Gastrocnemius medialis (tissue), 4 donors: ENCODE measurements around the gene SEMA3G. TPM values are rescaled to one million over a fixed set of nuclear protein-coding genes. Genes with fewer than 3 reads are reported as not detected.

Experiments used
- ATAC-seq, 2 donors: fragments of 150-250 bp; one replicate each; pipeline ENCODE4 v1.9.1; 2016
- DNase-seq, 2 donors: peaks; one replicate each; pipeline ENCODE4 v3.0.0-alpha.2; 2019
- H3K27ac ChIP-seq, 4 donors: fragments of 200-600 bp; sonication (generic); 1 replicate in 1 of 4; 2 replicates in 3 of 4; pipeline ENCODE4 v1.5.1; 2016 to 2018; ENCODE audit warnings: mild to moderate bottlenecking in 2 of 4, moderate library complexity in 1 of 4
- H3K27me3 ChIP-seq, 3 donors: fragments of 200-600 bp; sonication (generic) in 2 of 3; 1 replicate in 1 of 3; 2 replicates in 2 of 3; pipeline versions ENCODE4 v1.5.1 to v1.6.0; 2016 to 2019; ENCODE audit warnings: mild to moderate bottlenecking in 1 of 3, moderate library complexity in 1 of 3
- H3K36me3 ChIP-seq, 2 donors: fragments of 200-600 bp; sonication (generic) in 1 of 2; one replicate each; pipeline ENCODE4 v1.5.1; 2017 to 2018
- H3K4me1 ChIP-seq, 2 donors: fragments of 200-600 bp; sonication (generic) in 1 of 2; one replicate each; pipeline ENCODE4 v1.5.1; 2016 to 2017; ENCODE audit warnings: mild to moderate bottlenecking in 2 of 2
- H3K4me3 ChIP-seq, 4 donors: fragments of 200-600 bp; sonication (generic) in 3 of 4; 1 replicate in 1 of 4; 2 replicates in 3 of 4; pipeline ENCODE4 v1.5.1; 2016 to 2019; ENCODE audit warnings: mild to moderate bottlenecking in 2 of 4
- H3K9me3 ChIP-seq, 3 donors: fragments of 200-600 bp; sonication (generic) in 2 of 3; 1 replicate in 1 of 3; 2 replicates in 2 of 3; pipeline ENCODE4 v1.5.1; 2016 to 2019
- POLR2A ChIP-seq, 2 donors: fragments of 450-650 bp; IDR thresholded peaks; one replicate each; pipeline ENCODE4 v1.6.1; 2017; ENCODE audit warnings: antibody characterized with exemption in 2 of 2, mild to moderate bottlenecking in 2 of 2, moderate library complexity in 2 of 2
- in situ Hi-C, 4 donors: fragments of 200-750 bp; cut with MboI; loops; one replicate each; pipeline versions ENCODE4 v1.15.0 to v1.8.0; 2017; ENCODE audit warnings: low sequenced_read_pairs in 4 of 4
- intact Hi-C: fragments of 100-400 bp; cut with DNase I; formaldehyde crosslinking; loops from one replicate; pipeline ENCODE4 v1.15.1; 2023; ENCODE audit warnings: low total_unique reads
- total RNA-seq, 4 donors: library from RNA; depleted of rRNA; stranded (reverse); fragments of >200 nt; gene quantifications; one replicate each; pipeline versions ENCODE4 v1.1.0 to v1.2.3, GENCODE V29; 2016
- TF ChIP-seq, protein P1 (sequence below), 5 experiments: fragments of 450-650 bp in 3 of 5; fragments of 200-600 bp in 2 of 5; sonication (generic) in 2 of 5; IDR thresholded peaks in 4 of 5; conservative IDR thresholded peaks in 1 of 5; 1 replicate in 4 of 5; 2 replicates in 1 of 5; pipeline ENCODE4 v1.5.1; 2016 to 2019; ENCODE audit warnings: antibody characterized with exemption in 5 of 5, mild to moderate bottlenecking in 3 of 5, moderate library complexity in 3 of 5

SEMA3G gene
- total RNA-seq, 4 donors from 2014 or later = 3.8 to 20.3 (median 13.1) TPM

DNA sequence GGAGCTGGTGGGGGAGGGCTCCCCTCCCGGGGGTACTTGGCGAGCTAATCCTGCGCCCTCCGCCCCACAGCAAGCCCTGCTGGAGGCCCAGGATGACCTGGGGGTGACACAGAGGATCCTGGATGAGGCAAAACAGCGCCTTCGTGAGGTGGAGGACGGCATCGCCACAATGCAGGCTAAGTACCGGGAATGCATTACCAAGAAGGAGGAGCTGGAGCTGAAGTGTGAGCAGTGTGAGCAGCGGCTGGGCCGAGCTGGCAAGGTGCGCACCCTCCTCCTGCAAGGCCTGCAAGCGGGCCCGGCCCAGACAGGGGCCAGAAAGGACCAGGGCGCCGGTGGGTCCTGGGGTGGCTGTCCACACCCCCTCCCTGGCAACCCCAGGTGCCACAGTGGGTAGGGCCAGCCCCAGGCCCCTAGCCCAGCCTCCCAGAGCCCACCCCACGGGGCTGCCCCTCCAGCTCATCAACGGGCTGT is 56.5 kb downstream of the SEMA3G start:
- H3K4me3 ChIP-seq = no peak overlapping the region
- H3K27ac ChIP-seq = no peak overlapping the region
- intact Hi-C loops (no loop called here), in situ Hi-C loops (no loop called here)
- no peak for TF ChIP-seq POLR2A (IDR thresholded peaks at IDR 0.05)
- TF ChIP-seq, protein P1, sequence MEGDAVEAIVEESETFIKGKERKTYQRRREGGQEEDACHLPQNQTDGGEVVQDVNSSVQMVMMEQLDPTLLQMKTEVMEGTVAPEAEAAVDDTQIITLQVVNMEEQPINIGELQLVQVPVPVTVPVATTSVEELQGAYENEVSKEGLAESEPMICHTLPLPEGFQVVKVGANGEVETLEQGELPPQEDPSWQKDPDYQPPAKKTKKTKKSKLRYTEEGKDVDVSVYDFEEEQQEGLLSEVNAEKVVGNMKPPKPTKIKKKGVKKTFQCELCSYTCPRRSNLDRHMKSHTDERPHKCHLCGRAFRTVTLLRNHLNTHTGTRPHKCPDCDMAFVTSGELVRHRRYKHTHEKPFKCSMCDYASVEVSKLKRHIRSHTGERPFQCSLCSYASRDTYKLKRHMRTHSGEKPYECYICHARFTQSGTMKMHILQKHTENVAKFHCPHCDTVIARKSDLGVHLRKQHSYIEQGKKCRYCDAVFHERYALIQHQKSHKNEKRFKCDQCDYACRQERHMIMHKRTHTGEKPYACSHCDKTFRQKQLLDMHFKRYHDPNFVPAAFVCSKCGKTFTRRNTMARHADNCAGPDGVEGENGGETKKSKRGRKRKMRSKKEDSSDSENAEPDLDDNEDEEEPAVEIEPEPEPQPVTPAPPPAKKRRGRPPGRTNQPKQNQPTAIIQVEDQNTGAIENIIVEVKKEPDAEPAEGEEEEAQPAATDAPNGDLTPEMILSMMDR (IDR thresholded peaks at IDR 0.05 in 4 of 5, conservative IDR thresholded peaks at IDR 0.05 in 1 of 5) = no peak
- no peak for DNase-seq
- H3K9me3 ChIP-seq = no peaks in the 10 kb centered on the region
- no peaks in the 10 kb centered on the region for H3K27me3 ChIP-seq
- ATAC-seq = no peak
- H3K36me3 ChIP-seq = peaks cover 0 to 10% of the 10 kb centered on the region in 2 donors
- no peaks in the 10 kb centered on the region for H3K4me1 ChIP-seq

DNA sequence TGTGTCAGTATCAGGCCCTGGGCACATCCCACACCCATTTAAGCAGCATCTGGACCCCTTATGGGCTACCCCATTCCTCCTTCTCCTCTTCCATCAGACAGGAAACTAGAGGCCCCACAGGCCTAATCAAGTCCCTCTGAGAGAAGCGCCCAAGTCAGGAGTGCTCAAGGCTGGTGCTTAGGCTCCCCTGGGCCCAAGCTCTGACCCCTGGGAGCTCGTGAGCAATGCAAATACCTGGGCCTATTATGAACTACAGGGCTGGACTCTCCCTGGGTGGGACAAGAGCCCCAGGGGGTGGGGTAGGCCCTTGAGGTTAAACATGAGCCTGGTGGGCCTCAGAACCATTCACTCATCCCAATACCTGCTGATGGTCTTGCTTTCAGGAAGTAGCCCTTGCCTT is 57.4 kb downstream of the SEMA3G start:
- no peak for TF ChIP-seq POLR2A (IDR thresholded peaks at IDR 0.05)
- TF ChIP-seq, protein P1 (IDR thresholded peaks at IDR 0.05 in 4 of 5, conservative IDR thresholded peaks at IDR 0.05 in 1 of 5) = no peak
- H3K36me3 ChIP-seq = peaks cover 0 to 4% of the 10 kb centered on the region in 2 donors

DNA sequence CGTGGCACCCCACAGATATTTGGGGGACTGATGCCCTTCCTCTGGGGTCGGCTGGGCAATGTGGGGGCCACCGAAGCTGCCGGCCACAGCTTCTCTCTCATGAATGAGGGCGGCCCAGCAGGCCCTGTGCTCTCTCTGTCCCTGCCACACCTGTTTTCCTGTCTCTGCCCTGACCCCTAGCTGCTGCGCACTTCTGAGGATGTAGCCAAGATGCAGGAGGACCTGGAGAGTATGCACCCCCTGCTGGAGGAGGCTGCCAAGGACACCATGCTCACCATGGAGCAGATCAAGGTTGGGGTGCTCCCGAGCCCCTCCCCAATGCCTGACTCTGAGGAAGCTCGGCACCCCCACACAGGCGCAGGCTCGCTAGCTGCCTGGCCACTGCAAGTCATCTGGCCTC is 59.7 kb downstream of the SEMA3G start:
- TF ChIP-seq POLR2A (IDR thresholded peaks at IDR 0.05) = no peak
- TF ChIP-seq, protein P1 (IDR thresholded peaks at IDR 0.05 in 4 of 5, conservative IDR thresholded peaks at IDR 0.05 in 1 of 5) = peak in 1 of 5 experiments; percentile 19
- in situ Hi-C loops = no loop called here
- DNase-seq (no peak), ATAC-seq (no peak)
- Histone ChIP-seq H3K27ac (no peak overlapping the region), H3K27me3 (no peaks in the 10 kb centered on the region), H3K4me3 (no peak overlapping the region), H3K4me1 (no peaks in the 10 kb centered on the region), H3K36me3 (peaks cover 0 to 4% of the 10 kb centered on the region in 2 donors), H3K9me3 (no peaks in the 10 kb centered on the region)
- intact Hi-C loops = no loop called here

More for the DNA sequence above, 57.4 kb downstream of the SEMA3G start:
- Histone ChIP-seq H3K9me3 (no peaks in the 10 kb centered on the region), H3K27ac (no peak overlapping the region), H3K27me3 (no peaks in the 10 kb centered on the region), H3K4me3 (no peak overlapping the region), H3K4me1 (no peaks in the 10 kb centered on the region)
- intact Hi-C loops (no loop called here), in situ Hi-C loops (no loop called here)
- DNase-seq = no peak
- no peak for ATAC-seq

DNA sequence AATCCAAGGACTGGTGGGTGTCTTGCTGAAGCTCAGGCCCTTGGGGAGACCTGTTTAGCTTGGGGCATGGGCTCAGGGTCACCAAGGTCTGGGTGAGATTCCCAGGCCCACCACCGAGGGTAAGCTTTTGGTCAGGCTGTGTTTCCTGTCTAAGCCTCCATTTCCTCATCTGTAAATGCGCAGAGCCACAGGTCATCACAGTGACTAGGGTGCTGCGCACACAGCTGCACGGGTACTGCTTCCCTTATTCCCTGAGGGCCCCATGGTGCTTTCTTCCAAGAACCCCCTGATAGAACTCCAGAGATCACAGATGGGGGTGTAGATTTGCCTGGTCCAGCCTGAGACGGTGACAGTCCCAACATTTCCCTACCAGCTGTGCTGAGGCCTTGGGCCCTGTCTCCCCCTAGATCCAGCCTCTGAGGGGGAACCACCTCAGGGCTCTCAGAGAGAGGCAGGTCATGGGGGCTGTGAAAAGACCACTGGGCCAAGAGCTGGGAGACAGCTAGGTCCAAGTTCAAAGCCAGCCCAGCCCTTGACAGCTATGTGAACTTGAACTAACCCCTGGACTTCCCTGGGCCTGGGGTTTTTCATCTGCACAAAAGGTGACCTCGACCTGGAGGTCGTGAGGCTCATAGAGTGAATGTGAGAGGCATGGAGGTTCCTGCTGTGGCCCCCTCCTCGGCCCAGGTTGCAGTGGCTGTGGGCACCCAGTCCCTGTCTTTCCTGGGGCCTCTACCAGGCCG is 60.7 kb downstream of the SEMA3G start:
- H3K27me3 ChIP-seq = no peaks in the 10 kb centered on the region
- intact Hi-C loops (no loop called here), in situ Hi-C loops (no loop called here)
- no peak overlapping the region for H3K4me3 ChIP-seq
- H3K36me3 ChIP-seq = peaks cover 0 to 4% of the 10 kb centered on the region in 2 donors
- ATAC-seq = no peak
- TF ChIP-seq, protein P1 (IDR thresholded peaks at IDR 0.05 in 4 of 5, conservative IDR thresholded peaks at IDR 0.05 in 1 of 5) = no peak
- no peak for TF ChIP-seq POLR2A (IDR thresholded peaks at IDR 0.05)
- H3K9me3 ChIP-seq = no peaks in the 10 kb centered on the region
- no peak overlapping the region for H3K27ac ChIP-seq
- no peak for DNase-seq
- no peaks in the 10 kb centered on the region for H3K4me1 ChIP-seq
